ENCODE results near the gene FHIP2A.

- TF ChIP-seq, protein P1, sequence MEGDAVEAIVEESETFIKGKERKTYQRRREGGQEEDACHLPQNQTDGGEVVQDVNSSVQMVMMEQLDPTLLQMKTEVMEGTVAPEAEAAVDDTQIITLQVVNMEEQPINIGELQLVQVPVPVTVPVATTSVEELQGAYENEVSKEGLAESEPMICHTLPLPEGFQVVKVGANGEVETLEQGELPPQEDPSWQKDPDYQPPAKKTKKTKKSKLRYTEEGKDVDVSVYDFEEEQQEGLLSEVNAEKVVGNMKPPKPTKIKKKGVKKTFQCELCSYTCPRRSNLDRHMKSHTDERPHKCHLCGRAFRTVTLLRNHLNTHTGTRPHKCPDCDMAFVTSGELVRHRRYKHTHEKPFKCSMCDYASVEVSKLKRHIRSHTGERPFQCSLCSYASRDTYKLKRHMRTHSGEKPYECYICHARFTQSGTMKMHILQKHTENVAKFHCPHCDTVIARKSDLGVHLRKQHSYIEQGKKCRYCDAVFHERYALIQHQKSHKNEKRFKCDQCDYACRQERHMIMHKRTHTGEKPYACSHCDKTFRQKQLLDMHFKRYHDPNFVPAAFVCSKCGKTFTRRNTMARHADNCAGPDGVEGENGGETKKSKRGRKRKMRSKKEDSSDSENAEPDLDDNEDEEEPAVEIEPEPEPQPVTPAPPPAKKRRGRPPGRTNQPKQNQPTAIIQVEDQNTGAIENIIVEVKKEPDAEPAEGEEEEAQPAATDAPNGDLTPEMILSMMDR (IDR thresholded peaks at IDR 0.05; ENCODE audit: low read depth, low read length) = no peak
- no peak for TF ChIP-seq POLR2A (IDR thresholded peaks at IDR 0.05; ENCODE audit: extremely low read depth, insufficient read length)
- no peak for TF ChIP-seq MAX (IDR thresholded peaks at IDR 0.05; ENCODE audit: low read depth, low read length)
Measured at GRCh38 chr10:114822444-114823076, 980 bp downstream of the FHIP2A start.
